Measurements from ENCODE around the gene MVB12B.

Gene MVB12B

GRCh38 chr9:126521551-126521950, 194.9 kb downstream of the MVB12B start:
- DNase-seq (ENCODE audit: low read depth), result no peak

GRCh38 chr9:126521976-126522590, 195.5 kb downstream of the MVB12B start:
- DNase-seq (ENCODE audit: low read depth), result no peak

DNA sequence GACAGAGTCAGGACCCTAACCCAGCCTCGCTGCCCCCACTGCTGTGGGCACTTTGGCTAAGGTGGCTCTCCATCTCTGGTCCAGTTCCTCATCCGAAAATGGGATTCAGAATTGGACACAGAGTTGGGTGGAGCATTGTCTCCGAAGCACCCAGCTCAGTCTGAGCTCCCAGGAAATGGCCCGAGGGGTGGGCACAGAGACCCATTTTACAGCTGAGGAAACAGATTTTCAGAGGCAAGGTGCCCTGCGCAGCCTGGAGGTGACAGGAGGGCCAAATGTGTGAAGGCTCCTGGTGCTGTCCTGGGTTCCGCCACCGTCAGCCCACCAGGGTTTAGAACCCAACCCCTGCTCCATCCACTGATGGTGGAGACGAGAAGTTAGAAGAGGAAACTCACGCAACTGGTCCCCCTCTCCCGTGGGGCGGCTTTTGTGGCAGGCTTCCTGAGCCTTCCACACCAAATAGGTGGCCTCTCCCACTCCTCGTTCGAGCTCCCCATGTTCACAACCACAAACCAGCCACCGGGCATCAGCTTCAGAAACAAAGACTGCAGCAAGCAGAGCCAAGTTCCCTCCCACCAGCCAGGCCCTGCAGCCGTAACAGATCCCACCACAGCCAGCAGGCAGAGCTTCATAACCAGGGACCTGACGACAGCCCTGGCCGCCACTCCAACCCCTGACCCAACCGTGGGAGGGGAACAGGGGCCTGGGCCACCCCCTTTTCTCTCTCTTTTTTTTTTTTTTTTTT, 196.2 kb downstream of the MVB12B start:
- no peak for DNase-seq (ENCODE audit: low read depth)

- DNase-seq (ENCODE audit: low read depth), result no peak
Measured at GRCh38 chr9:126523611-126524111, 197.0 kb downstream of the MVB12B start.

- no peak for DNase-seq (ENCODE audit: low read depth)
Measured at GRCh38 chr9:126524353-126525077, 197.9 kb downstream of the MVB12B start.

- no peak for DNase-seq (ENCODE audit: low read depth)
Measured at GRCh38 chr9:126526218-126527108, 199.8 kb downstream of the MVB12B start.

- DNase-seq (ENCODE audit: low read depth), result no peak
Measured at GRCh38 chr9:126527109-126527825, 200.6 kb downstream of the MVB12B start.

DNA sequence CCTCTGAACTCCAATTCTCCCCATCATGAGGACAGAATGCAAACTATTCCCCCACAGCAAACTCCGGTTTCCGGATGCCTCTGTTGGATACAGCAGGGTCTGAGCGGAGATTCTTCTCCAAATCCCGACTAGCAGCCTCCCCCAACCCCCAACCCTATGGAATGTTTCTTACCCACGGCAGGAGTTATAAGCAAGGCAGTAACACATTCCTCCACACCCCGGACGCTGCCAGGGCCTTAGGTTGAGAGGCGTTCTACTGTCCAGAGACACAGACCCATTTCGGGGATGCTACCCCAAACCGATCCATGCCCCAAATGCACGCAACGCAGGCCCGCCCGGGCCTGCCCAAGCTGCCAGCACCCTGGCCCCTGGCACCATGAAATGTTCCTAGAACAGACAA, 201.5 kb downstream of the MVB12B start:
- no peak for DNase-seq (ENCODE audit: low read depth)

- no peak for DNase-seq (ENCODE audit: low read depth)
Measured at GRCh38 chr9:126528915-126529314, 202.3 kb downstream of the MVB12B start.

DNA sequence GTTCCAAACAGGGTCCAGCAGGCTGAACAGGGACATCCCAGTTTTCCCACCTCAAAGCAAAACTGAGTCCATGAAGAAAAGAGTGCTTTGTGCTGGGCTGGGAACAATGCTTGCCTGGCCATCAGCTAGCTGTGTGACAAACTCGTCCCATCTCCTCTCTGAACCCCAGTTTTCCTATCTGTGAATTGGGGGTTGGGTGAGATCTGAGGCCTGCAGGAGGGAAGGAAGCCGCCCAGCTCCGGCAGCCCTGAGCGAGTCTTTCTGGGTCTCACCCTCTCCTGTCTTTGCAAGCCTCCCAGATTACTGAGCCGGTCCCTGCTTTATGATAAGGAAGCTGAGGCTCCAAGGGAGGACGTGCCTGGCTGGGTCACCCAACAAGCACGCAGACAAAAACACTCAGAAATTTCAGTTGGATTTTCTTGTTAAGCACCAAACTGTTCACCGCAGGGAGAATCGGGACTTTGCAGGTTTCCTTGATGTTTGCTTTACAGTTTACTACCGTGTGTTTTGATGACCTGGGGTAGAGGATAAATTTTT, 204.5 kb downstream of the MVB12B start:
- no peak for DNase-seq (ENCODE audit: low read depth)

- no peak for DNase-seq (ENCODE audit: low read depth)
Measured at GRCh38 chr9:126531591-126531990, 205.0 kb downstream of the MVB12B start.

GRCh38 chr9:126532019-126532462, 205.4 kb downstream of the MVB12B start:
- DNase-seq (ENCODE audit: low read depth), result no peak

GRCh38 chr9:126532489-126532888, 205.9 kb downstream of the MVB12B start:
- DNase-seq (ENCODE audit: low read depth), result no peak

DNA sequence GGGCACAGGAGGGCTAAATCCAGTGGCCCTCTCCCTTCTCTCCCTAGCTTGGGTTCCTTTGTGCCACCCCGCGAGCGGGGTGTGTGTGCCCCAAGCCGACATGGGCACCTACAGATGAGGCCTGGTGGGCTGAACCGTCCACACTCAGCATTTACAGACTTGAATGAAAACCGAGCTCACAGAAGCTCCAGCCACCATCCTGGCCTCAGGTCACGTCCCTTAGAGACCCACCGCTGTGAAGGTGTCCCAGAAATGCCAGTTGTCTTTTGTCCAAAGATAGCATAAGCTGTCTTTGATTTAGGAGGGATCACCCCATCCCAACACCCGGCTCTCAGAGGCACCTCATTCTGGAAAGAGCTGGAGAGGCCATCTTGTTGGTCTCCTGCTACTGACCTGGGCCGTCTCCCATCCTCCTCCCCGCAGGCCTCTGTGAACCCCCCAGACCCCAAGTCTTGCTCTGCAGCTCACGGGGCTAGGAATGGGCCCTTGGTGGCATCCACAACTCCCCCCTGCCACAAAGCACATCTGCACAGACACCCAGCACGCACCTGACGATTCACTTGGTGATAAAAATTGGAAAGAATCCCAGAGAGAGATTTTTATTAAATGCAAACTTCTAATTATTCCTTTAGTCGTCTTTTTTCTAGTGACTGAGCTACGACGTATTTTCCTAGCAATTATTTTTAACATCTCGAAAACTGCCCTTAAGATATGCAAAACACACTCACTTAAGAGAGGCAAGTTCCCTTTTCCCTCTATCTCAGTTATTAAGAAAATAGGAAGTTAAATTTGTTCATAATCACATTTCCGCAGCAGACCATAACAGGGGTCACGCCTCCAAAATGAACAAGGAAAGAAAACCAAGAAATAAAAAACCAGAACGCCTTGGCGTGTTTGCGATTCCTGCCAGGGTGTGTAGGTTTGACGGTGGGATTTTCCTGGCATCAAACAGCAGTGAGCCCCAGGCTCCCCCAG, 206.6 kb downstream of the MVB12B start:
- no peak for DNase-seq (ENCODE audit: low read depth)

DNA sequence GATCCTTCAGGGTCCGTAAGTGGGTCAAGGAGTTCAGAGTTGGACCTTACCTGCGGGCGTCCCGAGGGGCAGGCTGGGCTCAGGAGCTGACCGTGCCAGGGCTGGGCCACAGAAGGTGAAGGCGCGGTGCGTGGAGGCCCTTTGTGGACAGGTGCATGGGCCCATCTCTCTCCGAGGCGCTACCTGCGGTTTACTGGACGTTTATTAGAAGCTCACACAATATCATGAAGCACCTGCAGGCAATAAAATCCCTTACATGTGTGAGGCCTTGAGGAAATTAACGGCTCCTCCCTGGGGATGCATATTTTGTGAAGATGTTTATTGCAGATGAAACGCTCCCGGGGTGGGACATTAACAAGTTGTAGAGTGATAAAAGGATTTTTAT, 207.3 kb downstream of the MVB12B start:
- DNase-seq (ENCODE audit: low read depth), result no peak

DNA sequence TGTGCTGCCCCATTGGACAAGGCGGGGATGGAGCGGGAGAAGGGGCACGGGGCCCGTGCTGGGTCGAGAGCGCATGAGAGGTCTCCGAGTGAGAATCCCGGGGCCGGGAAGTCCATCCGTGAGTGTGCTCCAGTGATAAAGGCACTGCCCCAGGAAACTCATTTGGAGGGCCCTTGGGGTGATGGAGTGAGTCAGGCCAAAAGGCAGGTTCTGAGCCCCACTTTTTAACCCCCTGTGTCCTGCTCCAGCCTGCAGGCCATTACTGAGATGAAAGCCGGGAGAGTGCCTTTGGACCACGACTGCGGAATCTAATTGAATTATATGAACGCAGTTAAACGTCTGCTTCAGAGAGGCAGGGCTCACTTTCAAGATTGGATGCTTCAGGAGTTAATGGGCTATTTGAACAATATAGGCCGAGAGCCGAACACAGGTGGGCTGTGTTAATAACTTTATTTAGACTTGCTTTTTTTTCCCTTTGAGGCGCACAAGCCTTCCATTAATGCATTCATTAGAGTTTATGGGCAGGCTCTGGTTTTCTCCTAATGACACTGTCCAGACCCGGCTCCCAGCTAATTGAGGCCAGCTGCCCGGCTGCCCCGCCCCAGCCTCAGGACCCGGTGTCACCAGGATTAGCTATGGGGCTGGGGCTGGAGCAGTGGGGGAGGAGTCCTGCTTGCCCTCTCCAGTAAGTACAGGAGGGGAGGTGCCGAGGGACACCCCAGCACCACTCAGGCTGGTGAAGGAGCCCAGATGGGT, 208.0 kb downstream of the MVB12B start:
- DNase-seq (ENCODE audit: low read depth), result no peak

DNA sequence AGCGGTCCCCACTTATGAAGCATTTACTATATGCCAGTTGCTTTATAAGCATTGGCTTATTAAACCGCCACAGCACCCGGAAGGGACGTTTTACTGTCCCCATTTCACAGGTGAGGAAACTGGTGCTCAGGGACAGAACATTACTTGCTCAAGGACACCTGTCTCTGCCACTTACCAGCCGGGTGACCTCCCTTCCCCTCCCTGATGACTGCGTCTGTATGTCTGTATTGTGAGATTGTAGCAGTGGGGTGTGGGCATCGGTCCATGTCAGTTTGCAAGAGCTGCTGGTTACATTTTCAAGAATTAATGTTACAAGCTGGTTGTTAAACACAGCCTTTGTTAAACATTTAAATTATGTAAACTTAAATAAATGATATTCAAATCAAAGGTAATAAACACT, 209.5 kb downstream of the MVB12B start:
- no peak for DNase-seq (ENCODE audit: low read depth)

- DNase-seq (ENCODE audit: low read depth), result no peak
Measured at GRCh38 chr9:126536841-126537465, 210.3 kb downstream of the MVB12B start.

DNA sequence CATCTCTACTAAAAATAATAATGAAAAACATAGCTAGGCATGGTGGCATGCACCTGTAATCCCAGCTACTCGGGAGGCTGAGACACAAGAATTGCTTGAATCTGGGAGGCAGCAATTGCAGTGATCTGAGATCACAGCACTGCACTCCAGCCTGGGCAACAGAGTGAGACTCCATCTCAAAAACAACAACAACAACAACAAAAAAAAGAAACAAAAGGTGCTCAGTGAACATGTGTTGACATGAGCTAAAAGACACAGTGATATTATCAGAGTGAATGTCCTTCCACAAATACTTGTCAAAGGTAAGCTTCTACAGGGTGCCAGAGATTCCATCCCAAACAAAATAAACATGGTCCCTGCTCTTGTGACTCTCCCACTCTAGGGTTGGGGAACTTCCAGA, 211.9 kb downstream of the MVB12B start:
- no peak for DNase-seq (ENCODE audit: low read depth)
